HG02973 (cell line): ENCODE data around the gene DOCK1.

ENCODE experiments used
- ATAC-seq: cut with Tn5 transposase; IDR thresholded peaks from one replicate; pipeline ENCODE4 v1.9.1; 2021; ENCODE audit warnings: moderate library complexity; ENCODE audit not compliant: unreplicated experiment

Gene DOCK1

DNA sequence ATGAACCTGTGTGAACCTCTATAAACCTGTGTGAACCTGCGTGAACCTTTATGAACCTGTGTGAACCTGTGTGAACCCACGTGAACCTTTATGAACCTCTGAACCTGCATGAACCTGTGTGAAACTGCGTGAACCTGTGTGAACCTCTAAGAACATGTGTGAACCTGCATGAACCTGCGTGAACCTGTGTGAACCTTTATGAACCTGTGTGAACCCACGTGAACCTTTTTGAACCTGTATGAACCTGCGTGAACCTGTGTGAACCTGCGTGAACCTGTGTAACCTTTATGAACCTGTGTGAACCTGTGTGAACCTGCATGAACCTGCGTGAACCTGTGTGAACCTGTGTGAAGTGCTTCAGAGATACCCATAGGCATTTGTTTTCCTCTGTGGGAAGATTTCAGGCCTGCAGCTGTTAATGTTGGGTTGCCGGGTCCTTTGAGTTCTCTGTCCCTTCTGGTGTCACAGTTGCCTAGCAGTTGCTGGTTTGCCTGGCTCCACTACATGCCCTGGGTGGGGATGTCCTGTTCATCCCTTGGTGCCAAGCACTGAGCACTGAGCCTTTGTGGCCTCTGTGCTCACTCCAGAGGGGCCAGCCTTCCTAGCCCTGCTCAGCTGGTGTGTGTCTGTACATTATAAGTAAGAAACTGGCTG lies 97.9 kb downstream of the DOCK1 start:
- no peak for ATAC-seq

GRCh38 chr10:127006453-127006852 lies 101.2 kb downstream of the DOCK1 start:
- no peak for ATAC-seq

DNA sequence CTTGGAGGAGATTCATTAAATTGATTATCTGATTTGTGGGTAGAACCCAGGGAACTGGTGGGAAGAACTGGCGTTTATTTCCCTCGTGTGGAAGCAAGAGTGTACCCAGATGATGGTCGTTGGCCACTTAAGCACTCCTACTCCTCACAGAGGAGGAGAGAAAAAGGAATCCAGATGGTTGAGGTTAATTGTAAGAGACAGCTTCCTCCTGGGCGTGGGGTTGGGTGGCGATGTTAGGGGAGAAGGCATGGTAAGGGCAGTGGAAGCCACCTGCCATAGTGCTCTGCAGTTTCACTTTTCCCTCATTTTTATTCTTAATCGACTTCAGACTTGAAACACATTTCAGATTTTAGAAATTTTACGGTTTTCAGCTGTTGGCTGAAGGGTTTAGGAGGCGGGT lies 104.1 kb downstream of the DOCK1 start:
- no peak for ATAC-seq

GRCh38 chr10:127011174-127011573 lies 105.9 kb downstream of the DOCK1 start:
- no peak for ATAC-seq

DNA sequence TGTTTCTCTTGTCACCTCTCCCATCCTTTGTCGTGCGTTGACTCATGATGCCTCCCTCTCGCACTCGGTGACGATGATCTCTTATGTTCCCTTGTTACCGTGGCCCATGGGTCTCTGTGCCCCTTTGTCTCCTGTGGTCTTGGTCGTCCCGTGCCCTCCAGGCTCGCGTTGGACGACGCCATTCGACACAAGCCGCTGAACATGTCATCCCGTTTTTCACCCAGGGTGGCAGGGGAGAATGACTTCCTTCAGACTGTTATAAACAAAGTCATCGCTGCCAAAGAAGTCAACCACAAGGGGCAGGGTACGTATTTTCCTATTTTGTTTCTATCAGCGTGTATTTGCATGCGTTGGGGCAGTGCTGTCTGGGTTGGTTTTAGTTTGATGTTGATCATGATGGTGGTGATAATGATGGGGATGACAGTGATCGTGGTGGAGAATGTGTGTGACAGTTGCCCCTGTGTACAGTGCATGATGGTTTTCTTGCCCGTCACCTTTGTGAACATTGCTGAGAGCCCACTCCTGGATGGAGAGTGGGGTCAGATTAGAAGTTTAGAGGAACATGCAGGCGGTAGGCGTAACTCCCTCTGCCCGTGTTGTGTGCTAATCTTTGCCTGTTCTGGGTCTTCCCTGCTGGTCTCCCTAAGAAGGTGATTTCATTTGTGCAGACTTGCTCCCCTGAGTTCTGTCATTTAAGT lies 107.0 kb downstream of the DOCK1 start:
- no peak for ATAC-seq

GRCh38 chr10:127012769-127013152 lies 107.5 kb downstream of the DOCK1 start:
- ATAC-seq, result no peak

- no peak for ATAC-seq
These were observed 108.0 kb downstream of the DOCK1 start for GRCh38 chr10:127013211-127013656.

GRCh38 chr10:127013691-127014473 lies 108.7 kb downstream of the DOCK1 start:
- ATAC-seq, result no peak

GRCh38 chr10:127014671-127015070 lies 109.4 kb downstream of the DOCK1 start:
- no peak for ATAC-seq

DNA sequence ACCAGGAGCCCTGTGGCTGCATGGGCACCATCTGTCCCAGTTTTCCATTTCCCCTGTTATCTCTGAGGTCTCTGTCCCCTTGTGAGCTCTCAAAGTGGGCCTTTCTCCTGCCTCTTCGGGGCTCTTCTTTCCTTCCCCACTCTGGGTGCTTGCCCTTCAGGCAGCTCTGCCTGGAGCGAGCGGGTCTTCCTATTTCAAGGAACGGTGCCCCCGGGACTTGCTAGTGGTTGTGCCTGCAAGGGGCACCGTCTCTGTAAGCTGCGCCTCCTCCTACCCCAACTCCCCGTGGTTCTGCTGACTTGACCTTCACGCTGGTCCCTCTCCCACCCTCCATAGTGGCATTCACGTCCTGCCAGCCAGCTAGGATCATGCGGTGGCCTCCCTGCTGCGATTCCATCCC lies 110.1 kb downstream of the DOCK1 start:
- ATAC-seq, result no peak

- ATAC-seq, result no peak
These were observed 111.1 kb downstream of the DOCK1 start for GRCh38 chr10:127016331-127016730.

GRCh38 chr10:127017541-127018297 lies 112.5 kb downstream of the DOCK1 start:
- ATAC-seq, result no peak

- no peak for ATAC-seq
These were observed 113.0 kb downstream of the DOCK1 start for GRCh38 chr10:127018298-127018650.

- no peak for ATAC-seq
These were observed 113.5 kb downstream of the DOCK1 start for GRCh38 chr10:127018766-127019165.

DNA sequence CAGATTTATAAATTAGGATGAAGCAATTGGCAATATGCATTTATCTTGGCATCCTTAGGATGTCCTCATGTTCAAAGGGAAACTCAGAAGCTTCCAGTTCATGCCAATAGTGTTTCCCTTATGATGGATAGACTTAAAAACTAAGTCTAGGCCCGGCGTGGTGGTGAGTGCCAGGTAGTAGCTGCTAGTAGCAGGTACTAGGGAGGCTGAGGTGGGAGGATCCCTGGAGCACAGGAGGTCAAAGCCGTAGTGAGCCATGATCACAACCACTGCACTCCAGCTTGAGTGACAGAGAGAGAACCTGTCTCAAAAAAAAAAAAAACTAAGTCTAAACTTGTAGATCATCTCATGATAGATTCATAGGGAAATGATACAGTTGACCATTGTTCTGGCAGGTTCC lies 115.0 kb downstream of the DOCK1 start:
- ATAC-seq, result no peak

GRCh38 chr10:127021801-127022200 lies 116.6 kb downstream of the DOCK1 start:
- no peak for ATAC-seq

DNA sequence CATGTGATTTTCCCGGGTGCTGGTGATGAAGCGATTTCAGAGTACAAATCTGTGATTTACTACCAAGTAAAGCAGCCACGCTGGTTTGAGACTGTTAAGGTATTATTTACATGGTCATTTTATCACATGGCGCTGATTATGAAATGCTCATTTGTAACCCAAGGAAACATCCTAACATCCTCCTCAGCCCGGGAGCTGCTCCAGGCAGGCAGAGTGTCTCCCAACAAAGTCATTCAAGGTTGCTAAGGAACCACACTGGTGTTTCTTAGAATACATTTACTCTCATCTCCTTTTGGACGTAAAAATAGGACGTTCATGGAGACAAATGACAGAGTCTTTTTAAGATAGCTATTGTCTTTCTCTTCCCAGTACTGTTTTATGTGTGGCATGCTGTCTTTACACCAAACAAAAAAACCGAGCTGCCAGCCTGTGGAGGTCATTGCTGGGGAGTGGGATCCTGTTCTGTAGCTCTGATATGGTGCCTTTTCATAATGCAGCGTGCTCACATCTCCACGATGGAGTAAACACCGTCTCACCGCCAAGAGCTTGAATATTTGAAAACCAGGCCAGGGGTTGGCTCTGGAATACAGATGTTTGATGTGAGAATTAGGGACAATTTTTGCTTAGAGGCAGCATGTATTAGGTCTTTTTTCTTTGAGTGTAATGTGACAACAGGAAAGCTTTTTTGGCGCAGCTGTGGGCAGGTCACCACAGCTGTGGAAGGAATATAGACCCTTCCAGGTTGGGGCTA lies 119.6 kb downstream of the DOCK1 start:
- ATAC-seq, result no peak

DNA sequence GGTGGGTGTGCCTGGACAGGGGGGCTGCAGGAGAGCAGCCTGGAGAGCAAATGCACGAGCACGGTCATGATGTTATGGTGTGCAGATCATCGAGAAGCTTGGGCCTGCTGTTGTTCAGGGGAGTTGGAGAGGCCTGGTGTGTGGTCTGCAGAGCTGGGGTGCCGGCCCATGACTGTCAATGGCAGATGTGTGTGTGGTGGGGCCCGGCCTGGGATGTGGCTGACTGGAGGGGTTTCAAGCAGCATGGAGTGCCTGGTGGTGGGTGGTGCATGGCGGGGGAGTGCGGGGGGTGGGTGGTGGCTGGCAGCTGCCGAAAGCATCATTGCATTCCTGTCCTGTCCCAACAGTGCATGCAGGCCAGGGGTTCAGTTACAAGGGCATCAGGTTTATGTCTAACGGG lies 122.6 kb downstream of the DOCK1 start:
- no peak for ATAC-seq

DNA sequence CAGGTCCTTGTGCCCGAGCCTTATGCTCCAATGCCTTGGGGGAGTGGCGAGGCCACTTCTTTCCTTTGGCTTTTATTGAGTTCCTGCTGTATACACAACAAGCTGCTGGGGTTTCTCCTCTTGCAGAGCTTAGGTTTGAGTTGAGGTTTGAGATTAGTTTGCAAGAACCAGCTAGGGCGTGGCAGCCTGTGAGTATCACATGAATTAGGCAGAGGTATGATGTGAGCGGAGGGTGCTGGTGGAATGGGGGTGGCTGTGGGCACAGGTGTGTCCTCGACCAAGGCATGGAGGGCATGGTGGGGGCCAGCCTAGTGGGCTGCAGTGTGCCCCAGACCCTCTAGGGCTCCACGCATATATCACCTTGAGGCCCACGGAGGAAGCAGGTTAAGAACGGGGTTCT lies 123.3 kb downstream of the DOCK1 start:
- no peak for ATAC-seq

DNA sequence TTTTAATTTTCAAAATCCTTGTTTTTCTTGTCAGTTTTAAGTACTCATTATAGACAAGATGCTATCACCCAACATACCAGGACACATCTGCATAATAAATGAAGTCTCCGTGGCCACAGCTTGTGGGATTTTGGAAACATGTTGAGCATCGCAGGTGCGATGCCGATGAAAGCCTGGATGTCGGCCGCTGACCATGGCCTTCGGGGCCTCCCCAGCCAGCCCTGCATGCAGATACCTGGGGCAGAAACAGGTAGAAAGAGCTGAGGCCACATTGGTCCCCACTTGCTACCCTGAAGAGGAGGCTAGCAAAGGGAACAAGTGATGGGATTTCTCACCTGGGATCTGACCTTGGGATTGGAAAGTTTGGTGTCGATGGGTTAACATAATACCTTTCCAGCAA lies 123.8 kb downstream of the DOCK1 start:
- ATAC-seq, result no peak
